Stomach (tissue), 4 donors: ENCODE results near the gene ACR.

Source experiments
- POLR2A ChIP-seq, 4 donors: fragments of 450-650 bp; IDR thresholded peaks; one replicate each; pipeline ENCODE4 v1.6.1; 2016; ENCODE audit warnings: antibody characterized with exemption in 4 of 4, control low read depth in 2 of 4, mild to moderate bottlenecking in 1 of 4, moderate library complexity in 1 of 4
- POLR2AphosphoS5 ChIP-seq, 3 donors: sonication (generic); formaldehyde crosslinking; IDR thresholded peaks; one replicate each; pipeline ENCODE4 v1.6.1; 2016; ENCODE audit warnings: antibody characterized with exemption in 3 of 3
- TF ChIP-seq, protein P1 (sequence below), 7 experiments: fragments of 450-650 bp in 4 of 7; fragments of 200-600 bp in 3 of 7; sonication (generic) in 3 of 7; IDR thresholded peaks; one replicate each; pipeline ENCODE4 v1.5.1; 2016 to 2019; ENCODE audit warnings: antibody characterized with exemption in 7 of 7, control low read depth in 2 of 7, mild to moderate bottlenecking in 1 of 7

DNA sequence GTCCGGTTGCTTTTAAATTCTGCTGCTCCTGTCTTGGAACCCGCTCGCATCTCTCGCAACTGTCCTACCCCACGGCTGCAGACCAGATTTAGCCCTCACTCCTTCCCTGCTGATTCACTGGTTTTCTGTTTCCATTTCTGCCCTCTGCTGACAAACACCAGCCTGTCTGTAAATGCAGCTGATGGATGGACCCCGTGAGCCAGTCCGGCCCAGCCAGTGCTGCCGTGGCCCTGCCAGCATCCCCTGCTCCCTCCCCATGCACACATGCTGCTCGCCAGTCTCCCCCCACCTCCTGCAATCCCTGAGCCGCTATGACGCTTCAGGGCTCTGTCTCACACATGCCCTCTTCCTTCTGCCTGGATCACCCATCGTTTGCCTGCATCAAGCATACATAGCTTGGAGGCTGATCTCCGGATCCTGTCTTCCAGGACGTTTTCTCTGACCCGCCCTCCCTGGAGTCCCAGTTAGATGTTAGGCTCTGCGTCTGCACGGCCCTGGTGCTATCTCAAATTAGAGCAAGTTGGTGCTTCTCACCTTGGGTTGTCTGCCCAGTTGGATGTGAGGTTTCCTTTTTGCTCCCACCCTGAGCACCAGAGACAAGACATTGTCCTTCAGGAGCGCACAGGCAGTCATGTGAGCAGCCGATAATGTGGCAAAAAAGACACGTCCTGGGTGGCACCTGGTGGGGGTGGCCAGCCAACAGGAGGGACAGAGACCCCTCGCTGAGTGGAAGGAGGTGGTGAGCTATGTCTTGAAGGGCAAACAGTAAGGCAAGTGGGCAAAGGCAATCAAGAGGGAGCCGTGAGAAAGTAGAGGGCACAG lies 4.3 kb upstream of the ACR start:
- TF ChIP-seq POLR2AphosphoS5 (IDR thresholded peaks at IDR 0.05) (no peak), POLR2A (IDR thresholded peaks at IDR 0.05) (no peak)
- TF ChIP-seq, protein P1, sequence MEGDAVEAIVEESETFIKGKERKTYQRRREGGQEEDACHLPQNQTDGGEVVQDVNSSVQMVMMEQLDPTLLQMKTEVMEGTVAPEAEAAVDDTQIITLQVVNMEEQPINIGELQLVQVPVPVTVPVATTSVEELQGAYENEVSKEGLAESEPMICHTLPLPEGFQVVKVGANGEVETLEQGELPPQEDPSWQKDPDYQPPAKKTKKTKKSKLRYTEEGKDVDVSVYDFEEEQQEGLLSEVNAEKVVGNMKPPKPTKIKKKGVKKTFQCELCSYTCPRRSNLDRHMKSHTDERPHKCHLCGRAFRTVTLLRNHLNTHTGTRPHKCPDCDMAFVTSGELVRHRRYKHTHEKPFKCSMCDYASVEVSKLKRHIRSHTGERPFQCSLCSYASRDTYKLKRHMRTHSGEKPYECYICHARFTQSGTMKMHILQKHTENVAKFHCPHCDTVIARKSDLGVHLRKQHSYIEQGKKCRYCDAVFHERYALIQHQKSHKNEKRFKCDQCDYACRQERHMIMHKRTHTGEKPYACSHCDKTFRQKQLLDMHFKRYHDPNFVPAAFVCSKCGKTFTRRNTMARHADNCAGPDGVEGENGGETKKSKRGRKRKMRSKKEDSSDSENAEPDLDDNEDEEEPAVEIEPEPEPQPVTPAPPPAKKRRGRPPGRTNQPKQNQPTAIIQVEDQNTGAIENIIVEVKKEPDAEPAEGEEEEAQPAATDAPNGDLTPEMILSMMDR (IDR thresholded peaks at IDR 0.05), result no peak
